22Rv1 (cell line): ENCODE results near the gene ASCL5.

ENCODE experiments used
- ZFX ChIP-seq: fragments of 450-650 bp; IDR thresholded peaks from 2 replicates; pipeline ENCODE4 v1.6.1; 2017; ENCODE audit warnings: antibody characterized with exemption, borderline replicate concordance
- TF ChIP-seq, protein P1 (sequence below): fragments of 450-650 bp; IDR thresholded peaks from 2 replicates; pipeline ENCODE4 v1.5.1; 2017; ENCODE audit warnings: mild to moderate bottlenecking

GRCh38 chr1:201064806-201065205, 62.2 kb downstream of the ASCL5 start:
- TF ChIP-seq, protein P1, sequence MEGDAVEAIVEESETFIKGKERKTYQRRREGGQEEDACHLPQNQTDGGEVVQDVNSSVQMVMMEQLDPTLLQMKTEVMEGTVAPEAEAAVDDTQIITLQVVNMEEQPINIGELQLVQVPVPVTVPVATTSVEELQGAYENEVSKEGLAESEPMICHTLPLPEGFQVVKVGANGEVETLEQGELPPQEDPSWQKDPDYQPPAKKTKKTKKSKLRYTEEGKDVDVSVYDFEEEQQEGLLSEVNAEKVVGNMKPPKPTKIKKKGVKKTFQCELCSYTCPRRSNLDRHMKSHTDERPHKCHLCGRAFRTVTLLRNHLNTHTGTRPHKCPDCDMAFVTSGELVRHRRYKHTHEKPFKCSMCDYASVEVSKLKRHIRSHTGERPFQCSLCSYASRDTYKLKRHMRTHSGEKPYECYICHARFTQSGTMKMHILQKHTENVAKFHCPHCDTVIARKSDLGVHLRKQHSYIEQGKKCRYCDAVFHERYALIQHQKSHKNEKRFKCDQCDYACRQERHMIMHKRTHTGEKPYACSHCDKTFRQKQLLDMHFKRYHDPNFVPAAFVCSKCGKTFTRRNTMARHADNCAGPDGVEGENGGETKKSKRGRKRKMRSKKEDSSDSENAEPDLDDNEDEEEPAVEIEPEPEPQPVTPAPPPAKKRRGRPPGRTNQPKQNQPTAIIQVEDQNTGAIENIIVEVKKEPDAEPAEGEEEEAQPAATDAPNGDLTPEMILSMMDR, result no peak
- TF ChIP-seq ZFX, result no peak
